ENCODE measurements around the gene PLK1.

- TF ChIP-seq, protein P1, sequence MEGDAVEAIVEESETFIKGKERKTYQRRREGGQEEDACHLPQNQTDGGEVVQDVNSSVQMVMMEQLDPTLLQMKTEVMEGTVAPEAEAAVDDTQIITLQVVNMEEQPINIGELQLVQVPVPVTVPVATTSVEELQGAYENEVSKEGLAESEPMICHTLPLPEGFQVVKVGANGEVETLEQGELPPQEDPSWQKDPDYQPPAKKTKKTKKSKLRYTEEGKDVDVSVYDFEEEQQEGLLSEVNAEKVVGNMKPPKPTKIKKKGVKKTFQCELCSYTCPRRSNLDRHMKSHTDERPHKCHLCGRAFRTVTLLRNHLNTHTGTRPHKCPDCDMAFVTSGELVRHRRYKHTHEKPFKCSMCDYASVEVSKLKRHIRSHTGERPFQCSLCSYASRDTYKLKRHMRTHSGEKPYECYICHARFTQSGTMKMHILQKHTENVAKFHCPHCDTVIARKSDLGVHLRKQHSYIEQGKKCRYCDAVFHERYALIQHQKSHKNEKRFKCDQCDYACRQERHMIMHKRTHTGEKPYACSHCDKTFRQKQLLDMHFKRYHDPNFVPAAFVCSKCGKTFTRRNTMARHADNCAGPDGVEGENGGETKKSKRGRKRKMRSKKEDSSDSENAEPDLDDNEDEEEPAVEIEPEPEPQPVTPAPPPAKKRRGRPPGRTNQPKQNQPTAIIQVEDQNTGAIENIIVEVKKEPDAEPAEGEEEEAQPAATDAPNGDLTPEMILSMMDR (IDR thresholded peaks at IDR 0.05), result no peak
- TF ChIP-seq POLR2A (IDR thresholded peaks at IDR 0.05), result no peak
Measured at GRCh38 chr16:23712976-23713375, 34.3 kb downstream of the PLK1 start, which contains the start of gene ERN2.

Measured in lower leg skin (tissue), 3 donors.